Astrocyte (in vitro differentiated cells and primary cell): Measurements from ENCODE around the gene RHOJ. TPM values are rescaled to one million over a fixed set of nuclear protein-coding genes. Genes with fewer than 3 reads are reported as not detected.

Experiments
- DNase-seq: peaks from one replicate; pipeline ENCODE4 v3.0.0-alpha.2; 2010; ENCODE audit warnings: low read depth
- FAIRE-seq: peaks from 2 replicates; lab custom pipeline; 2011; peaks lifted over from hg19 to GRCh38; lab: Jason Lieb, UNC
- H2AFZ ChIP-seq: 2 replicates; pipeline ENCODE4 v1.6.0; 2012; ENCODE audit warnings: low read depth, low read length, inconsistent platforms
- H3K27ac ChIP-seq: 2 replicates; pipeline ENCODE4 v1.5.1; 2011; ENCODE audit warnings: low read depth, low read length, inconsistent platforms
- H3K27me3 ChIP-seq: 2 replicates; pipeline ENCODE4 v1.6.0; 2011; ENCODE audit warnings: low read length, inconsistent platforms; ENCODE audit not compliant: insufficient read depth
- H3K36me3 ChIP-seq: 2 replicates; pipeline ENCODE4 v1.5.1; 2011; ENCODE audit warnings: low read length, inconsistent platforms; ENCODE audit not compliant: insufficient read depth
- H3K4me1 ChIP-seq: 2 replicates; pipeline ENCODE4 v1.5.1; 2011; ENCODE audit warnings: low read length, inconsistent platforms; ENCODE audit not compliant: insufficient read depth
- H3K4me2 ChIP-seq: 2 replicates; pipeline ENCODE4 v1.6.0; 2012; ENCODE audit warnings: low read length, inconsistent platforms
- H3K4me3 ChIP-seq: 2 replicates; pipeline ENCODE4 v1.5.1; 2011; ENCODE audit warnings: low read depth, mild to moderate bottlenecking, low read length, inconsistent platforms; ENCODE audit not compliant: insufficient read depth
- H3K79me2 ChIP-seq: 2 replicates; pipeline ENCODE4 v1.6.0; 2012; ENCODE audit warnings: mild to moderate bottlenecking, low read length, inconsistent platforms; ENCODE audit not compliant: insufficient read depth
- H3K9ac ChIP-seq: 2 replicates; pipeline ENCODE4 v1.6.0; 2012; ENCODE audit warnings: mild to moderate bottlenecking, low read length, inconsistent platforms
- H3K9me3 ChIP-seq: 2 replicates; pipeline ENCODE4 v1.5.1; 2012; ENCODE audit warnings: low read depth, mild to moderate bottlenecking, low read length, inconsistent platforms; ENCODE audit not compliant: insufficient read depth
- H4K20me1 ChIP-seq: 2 replicates; pipeline ENCODE4 v1.6.0; 2012; ENCODE audit warnings: low read length, inconsistent platforms; ENCODE audit not compliant: insufficient read depth
- H3K27ac Mint-ChIP-seq: one replicate; pipeline ENCODE4 v1.8.0; 2021; ENCODE audit warnings: mild to moderate bottlenecking, mixed read lengths; ENCODE audit not compliant: unreplicated experiment
- H3K27me3 Mint-ChIP-seq: one replicate; pipeline ENCODE4 v1.8.0; 2021; ENCODE audit warnings: low read depth, mixed read lengths; ENCODE audit not compliant: unreplicated experiment
- H3K36me3 Mint-ChIP-seq: one replicate; pipeline ENCODE4 v1.8.0; 2021; ENCODE audit warnings: low read depth, mixed read lengths; ENCODE audit not compliant: unreplicated experiment
- H3K4me1 Mint-ChIP-seq: one replicate; pipeline ENCODE4 v1.8.0; 2021; ENCODE audit warnings: low read depth, mixed read lengths; ENCODE audit not compliant: unreplicated experiment
- H3K4me3 Mint-ChIP-seq: one replicate; pipeline ENCODE4 v1.8.0; 2021; ENCODE audit warnings: mild to moderate bottlenecking, moderate library complexity, mixed read lengths; ENCODE audit not compliant: unreplicated experiment
- H3K9me3 Mint-ChIP-seq: one replicate; pipeline ENCODE4 v1.8.0; 2021; ENCODE audit warnings: mild to moderate bottlenecking, mixed read lengths; ENCODE audit not compliant: unreplicated experiment
- CTCF ChIP-seq: IDR thresholded peaks from 2 replicates; pipeline ENCODE4 v1.5.1; 2011; ENCODE audit warnings: low read depth, mild to moderate bottlenecking, inconsistent platforms, low read length, moderate library complexity; ENCODE audit not compliant: insufficient read depth
- EZH2 ChIP-seq: IDR thresholded peaks from 2 replicates; pipeline ENCODE4 v1.6.1; 2012; ENCODE audit warnings: mild to moderate bottlenecking, low read length, inconsistent platforms; ENCODE audit not compliant: insufficient read depth
- total RNA-seq: library from RNA; stranded (reverse); gene quantifications from 2 replicates; pipeline ENCODE4 v1.2.1, GENCODE V29; 2021

RHOJ gene
- total RNA-seq, 1 donor from 2014 or later = 29.6 TPM

GRCh38 chr14:63297372-63298063 is 93.3 kb downstream of the RHOJ start:
- H3K79me2 ChIP-seq = no peaks in the 10 kb centered on the region
- peaks cover 12% of the 10 kb centered on the region for H3K36me3 ChIP-seq
- no peaks in the 10 kb centered on the region for H3K4me1 ChIP-seq
- H3K4me3 ChIP-seq = no peak overlapping the region
- H3K4me2 ChIP-seq = no peak overlapping the region
- H2AFZ ChIP-seq = no peak overlapping the region
- no peaks in the 10 kb centered on the region for H4K20me1 ChIP-seq
- no peaks in the 10 kb centered on the region for H3K9me3 Mint-ChIP-seq
- no peak overlapping the region for H3K27ac Mint-ChIP-seq
- no peak for DNase-seq
- H3K27me3 Mint-ChIP-seq = no peaks in the 10 kb centered on the region
- no peak overlapping the region for H3K9ac ChIP-seq
- TF ChIP-seq CTCF = no peak
- no peak for TF ChIP-seq EZH2
- peaks cover 8% of the 10 kb centered on the region for H3K4me1 Mint-ChIP-seq
- H3K4me3 Mint-ChIP-seq = no peak overlapping the region
- H3K36me3 Mint-ChIP-seq = peaks cover 2% of the 10 kb centered on the region
- no peak for FAIRE-seq
- H3K27me3 ChIP-seq = no peaks in the 10 kb centered on the region
- H3K27ac ChIP-seq = no peak overlapping the region
- H3K9me3 ChIP-seq = no peaks in the 10 kb centered on the region

- no peak for FAIRE-seq
- Histone ChIP-seq H3K4me3 (no peak overlapping the region), H3K9me3 (no peaks in the 10 kb centered on the region), H3K36me3 (no peaks in the 10 kb centered on the region), H3K9ac (no peak overlapping the region), H3K27me3 (no peaks in the 10 kb centered on the region), H3K79me2 (no peaks in the 10 kb centered on the region), H2AFZ (no peak overlapping the region), H3K4me1 (no peaks in the 10 kb centered on the region), H3K4me2 (no peak overlapping the region), H4K20me1 (no peaks in the 10 kb centered on the region), H3K27ac (no peak overlapping the region)
- Mint-ChIP-seq H3K9me3 (no peaks in the 10 kb centered on the region), H3K27ac (no peak overlapping the region), H3K27me3 (no peaks in the 10 kb centered on the region), H3K36me3 (no peaks in the 10 kb centered on the region), H3K4me1 (peaks cover 8% of the 10 kb centered on the region), H3K4me3 (no peak overlapping the region)
- no peak for TF ChIP-seq CTCF
- TF ChIP-seq EZH2 = no peak
- no peak for DNase-seq
Observed at GRCh38 chr14:63299351-63300110, 95.3 kb downstream of the RHOJ start.

- Histone ChIP-seq H3K4me3 (no peak overlapping the region), H4K20me1 (no peaks in the 10 kb centered on the region), H3K4me2 (no peak overlapping the region), H3K27me3 (no peaks in the 10 kb centered on the region), H3K36me3 (no peaks in the 10 kb centered on the region), H3K4me1 (no peaks in the 10 kb centered on the region), H3K9me3 (no peaks in the 10 kb centered on the region), H3K79me2 (no peaks in the 10 kb centered on the region), H2AFZ (no peak overlapping the region), H3K27ac (no peak overlapping the region), H3K9ac (no peak overlapping the region)
- DNase-seq = no peak
- H3K9me3 Mint-ChIP-seq = no peaks in the 10 kb centered on the region
- FAIRE-seq = no peak
- H3K4me1 Mint-ChIP-seq = peaks cover 8% of the 10 kb centered on the region
- no peaks in the 10 kb centered on the region for H3K36me3 Mint-ChIP-seq
- no peaks in the 10 kb centered on the region for H3K27me3 Mint-ChIP-seq
- H3K4me3 Mint-ChIP-seq = no peak overlapping the region
- H3K27ac Mint-ChIP-seq = no peak overlapping the region
- TF ChIP-seq CTCF (no peak), EZH2 (no peak)
Observed at GRCh38 chr14:63300854-63301253, 96.6 kb downstream of the RHOJ start.
